ENCODE data around the gene PKDREJ. TPM values are rescaled to one million over a fixed set of nuclear protein-coding genes. Genes with fewer than 3 reads are reported as not detected.
A peak's percentile ranks its signal among the peaks of the same experiment; 100 is the strongest.

Gene PKDREJ
- total and polyA plus RNA-seq, 8 donors = under 0.01 to 0.10 (median 0.06) TPM; not detected in 5

- WGBS, 5 donors = 0 to 2% (median 0%) methylated on average over 17 to 89 of the region's 89 CpGs
- no peaks in the 10 kb centered on the region for H3K27me3 ChIP-seq
- peaks cover 0 to 10% (median 4%) of the 10 kb centered on the region in 4 donors for H3K36me3 ChIP-seq
- peak; percentile 94 to 96 for DNase-seq
- H3K4me3 ChIP-seq = peak within 1 kb of the TSS; percentile 75 to 87 (median 83)
- H3K4me1 ChIP-seq = peaks cover 6 to 47% (median 24%) of the 10 kb centered on the region in 4 donors
- no peaks in the 10 kb centered on the region for H3K9me3 ChIP-seq
- TF ChIP-seq CTCF (IDR thresholded peaks at IDR 0.05) (no peak), POLR2AphosphoS5 (IDR thresholded peaks at IDR 0.05) (peak; percentile 84 to 95 (median 89)), POLR2A (IDR thresholded peaks at IDR 0.05) (peak in 1 of 4 donors; percentile 54), EP300 (IDR thresholded peaks at IDR 0.05) (no peak)
- peak within 1 kb of the TSS; percentile 84 to 92 (median 89) for H3K27ac ChIP-seq
- intact Hi-C loops (cut with DNase I; ENCODE audit: low total_unique reads) = no loop called here
Measured at GRCh38 chr22:46250035-46250782, 12.9 kb downstream of the PKDREJ start, which contains the start of gene CDPF1. TSS of gene CDPF1 (minus strand) at chr22:46250293. CDS start at chr22:46248284, 2,009 bp downstream.

DNA sequence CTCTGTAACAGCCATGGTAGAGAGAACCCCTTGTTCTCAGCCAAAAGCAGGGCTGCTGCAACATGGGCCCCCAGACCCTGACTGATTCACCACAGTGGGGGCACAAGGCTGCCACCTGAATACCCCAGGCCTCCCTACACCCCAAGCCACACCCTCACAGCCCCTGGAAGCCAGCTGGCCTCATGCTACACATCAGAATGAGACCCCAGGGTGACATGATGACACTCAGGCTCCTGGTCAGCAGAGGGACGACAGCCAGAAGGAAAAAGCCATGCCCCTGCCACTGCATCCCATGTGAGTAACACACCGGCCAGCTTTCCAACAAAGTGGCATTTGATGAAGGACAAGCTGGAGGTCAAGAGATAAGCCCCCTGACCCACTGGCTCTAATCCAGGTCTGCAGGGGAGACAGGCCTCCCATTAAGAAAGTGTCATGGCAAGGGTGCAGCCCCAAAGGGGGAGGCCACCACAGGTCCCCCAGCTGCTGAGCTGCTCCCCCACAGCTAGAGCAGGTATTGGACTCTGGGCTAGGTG lies 15.6 kb downstream of the PKDREJ start:
- Histone ChIP-seq H3K9me3 (no peaks in the 10 kb centered on the region), H3K36me3 (peaks cover 6 to 34% (median 26%) of the 10 kb centered on the region in 4 donors), H3K4me1 (peaks cover 6 to 48% (median 25%) of the 10 kb centered on the region in 4 donors), H3K27me3 (no peaks in the 10 kb centered on the region), H3K4me3 (no peak overlapping the region), H3K27ac (no peak overlapping the region)
- TF ChIP-seq POLR2AphosphoS5 (IDR thresholded peaks at IDR 0.05) (no peak), EP300 (IDR thresholded peaks at IDR 0.05) (no peak), CTCF (IDR thresholded peaks at IDR 0.05) (no peak), POLR2A (IDR thresholded peaks at IDR 0.05) (no peak)
- no peak for DNase-seq
- intact Hi-C loops (cut with DNase I; ENCODE audit: low total_unique reads) = no loop called here
- WGBS, 5 donors = 83 to 94% (median 89%) methylated on average over 2 of the region's 2 CpGs

DNA sequence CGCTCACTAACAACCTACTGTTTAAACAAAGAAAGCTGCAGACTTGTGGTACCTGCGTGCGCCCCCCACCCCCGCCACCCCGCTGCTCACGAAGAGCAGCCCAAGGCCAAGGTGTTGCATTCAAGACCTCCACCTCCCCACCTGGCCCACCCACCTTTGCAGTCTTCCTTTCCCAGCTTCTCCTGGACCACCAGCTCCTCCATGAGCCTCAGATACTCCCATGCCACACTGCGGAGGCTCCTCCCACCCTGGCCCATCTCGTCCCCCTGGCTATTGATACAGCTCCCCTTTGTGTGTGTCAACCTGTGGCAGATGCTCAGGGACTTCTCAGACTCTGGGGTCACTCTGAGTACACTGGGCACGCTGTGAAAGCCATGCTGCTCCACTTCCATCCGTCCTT lies 17.0 kb downstream of the PKDREJ start:
- intact Hi-C loops (cut with DNase I; ENCODE audit: low total_unique reads) = no loop called here
- no peaks in the 10 kb centered on the region for H3K9me3 ChIP-seq
- no peaks in the 10 kb centered on the region for H3K27me3 ChIP-seq
- 88 to 95% (median 93%) methylated on average over 10 of the region's 10 CpGs for WGBS, 5 donors
- TF ChIP-seq EP300 (IDR thresholded peaks at IDR 0.05) (no peak), POLR2A (IDR thresholded peaks at IDR 0.05) (no peak), POLR2AphosphoS5 (IDR thresholded peaks at IDR 0.05) (no peak), CTCF (IDR thresholded peaks at IDR 0.05) (no peak)
- DNase-seq = no peak
- H3K4me1 ChIP-seq = peaks cover 5 to 41% (median 22%) of the 10 kb centered on the region in 4 donors
- peak overlapping the region in 1 of 5 donors; percentile 56 for H3K27ac ChIP-seq
- peaks cover 6 to 34% (median 26%) of the 10 kb centered on the region in 4 donors for H3K36me3 ChIP-seq
- H3K4me3 ChIP-seq = no peak overlapping the region

GRCh38 chr22:46245511-46245910 lies 17.6 kb downstream of the PKDREJ start:
- peak overlapping the region in 2 of 5 donors; percentile 15 to 56 for H3K27ac ChIP-seq
- intact Hi-C loops (cut with DNase I; ENCODE audit: low total_unique reads) = no loop called here

More at GRCh38 chr22:46245511-46245910, 17.6 kb downstream of the PKDREJ start:
- 44 to 66% (median 53%) methylated on average over 14 to 16 of the region's 16 CpGs for WGBS, 5 donors
- H3K4me1 ChIP-seq = peaks cover 0 to 34% (median 19%) of the 10 kb centered on the region in 4 donors
- H3K36me3 ChIP-seq = peaks cover 6 to 34% (median 26%) of the 10 kb centered on the region in 4 donors
- no peaks in the 10 kb centered on the region for H3K9me3 ChIP-seq
- H3K27me3 ChIP-seq = no peaks in the 10 kb centered on the region
- no peak overlapping the region for H3K4me3 ChIP-seq
- TF ChIP-seq POLR2A (IDR thresholded peaks at IDR 0.05) (no peak), EP300 (IDR thresholded peaks at IDR 0.05) (no peak), CTCF (IDR thresholded peaks at IDR 0.05) (no peak), POLR2AphosphoS5 (IDR thresholded peaks at IDR 0.05) (no peak)
- DNase-seq = peak in 1 of 2 donors; percentile 78

Measured in stomach (tissue), 9 donors.